ENCODE measurements around the gene TBK1. TPM values are rescaled to one million over a fixed set of nuclear protein-coding genes. Genes with fewer than 3 reads are reported as not detected.

The TBK1 gene
- total RNA-seq, 1 donor from 2014 or later, result 19.2 TPM

- no peak for DNase-seq (ENCODE audit: extremely low spot score, unreplicated experiment)
- peaks cover 14% of the 10 kb centered on the region for H3K36me3 Mint-ChIP-seq
- H3K4me3 Mint-ChIP-seq, result no peak overlapping the region
- no peaks in the 10 kb centered on the region for H3K4me1 Mint-ChIP-seq (ENCODE audit: unreplicated experiment)
- no peaks in the 10 kb centered on the region for H3K9me3 Mint-ChIP-seq
- H3K27me3 Mint-ChIP-seq, result no peaks in the 10 kb centered on the region
- no peak overlapping the region for H3K27ac Mint-ChIP-seq
- no peak for TF ChIP-seq CTCF (conservative IDR thresholded peaks at IDR 0.05)
Observed at GRCh38 chr12:64494998-64495729, 43.2 kb downstream of the TBK1 start.

DNA sequence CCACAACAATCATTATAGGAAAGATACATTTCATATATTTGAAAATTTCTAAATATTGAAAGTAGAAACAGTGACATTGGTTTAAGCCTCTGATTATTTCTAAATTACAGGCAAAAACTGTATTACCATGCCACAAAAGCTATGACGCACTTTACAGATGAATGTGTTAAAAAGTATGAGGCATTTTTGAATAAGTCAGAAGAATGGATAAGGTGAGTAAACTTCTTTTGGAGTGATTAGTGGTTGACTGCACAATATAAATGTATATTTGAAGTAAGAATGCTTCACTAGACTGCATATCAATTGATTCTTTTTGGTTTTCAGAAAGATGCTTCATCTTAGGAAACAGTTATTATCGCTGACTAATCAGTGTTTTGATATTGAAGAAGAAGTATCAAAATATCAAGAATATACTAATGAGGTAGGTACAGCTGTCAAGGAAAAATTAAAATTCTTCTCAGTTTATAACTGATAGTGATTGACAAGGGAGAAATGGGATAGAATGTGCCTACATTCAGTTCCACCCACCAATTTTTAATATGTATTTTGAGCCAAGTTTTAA lies 45.0 kb downstream of the TBK1 start:
- H3K27me3 Mint-ChIP-seq, result no peaks in the 10 kb centered on the region
- H3K9me3 Mint-ChIP-seq, result no peaks in the 10 kb centered on the region
- no peak overlapping the region for H3K27ac Mint-ChIP-seq
- H3K4me1 Mint-ChIP-seq (ENCODE audit: unreplicated experiment), result no peaks in the 10 kb centered on the region
- TF ChIP-seq CTCF (conservative IDR thresholded peaks at IDR 0.05), result no peak
- H3K36me3 Mint-ChIP-seq, result peaks cover 13% of the 10 kb centered on the region
- no peak overlapping the region for H3K4me3 Mint-ChIP-seq
- no peak for DNase-seq (ENCODE audit: extremely low spot score, unreplicated experiment)

- Mint-ChIP-seq H3K4me3 (no peak overlapping the region), H3K27me3 (no peaks in the 10 kb centered on the region), H3K4me1 (ENCODE audit: unreplicated experiment) (no peaks in the 10 kb centered on the region), H3K9me3 (no peaks in the 10 kb centered on the region), H3K27ac (no peak overlapping the region), H3K36me3 (peaks cover 14% of the 10 kb centered on the region)
- TF ChIP-seq CTCF (conservative IDR thresholded peaks at IDR 0.05), result no peak
- DNase-seq (ENCODE audit: extremely low spot score, unreplicated experiment), result no peak
Observed at GRCh38 chr12:64497484-64497883, 45.6 kb downstream of the TBK1 start.

GRCh38 chr12:64497903-64498302 lies 46.0 kb downstream of the TBK1 start:
- H3K36me3 Mint-ChIP-seq, result peaks cover 18% of the 10 kb centered on the region
- no peak for DNase-seq (ENCODE audit: extremely low spot score, unreplicated experiment)
- no peaks in the 10 kb centered on the region for H3K27me3 Mint-ChIP-seq
- no peak for TF ChIP-seq CTCF (conservative IDR thresholded peaks at IDR 0.05)
- no peaks in the 10 kb centered on the region for H3K4me1 Mint-ChIP-seq (ENCODE audit: unreplicated experiment)
- no peak overlapping the region for H3K27ac Mint-ChIP-seq
- H3K9me3 Mint-ChIP-seq, result no peaks in the 10 kb centered on the region
- no peak overlapping the region for H3K4me3 Mint-ChIP-seq

DNA sequence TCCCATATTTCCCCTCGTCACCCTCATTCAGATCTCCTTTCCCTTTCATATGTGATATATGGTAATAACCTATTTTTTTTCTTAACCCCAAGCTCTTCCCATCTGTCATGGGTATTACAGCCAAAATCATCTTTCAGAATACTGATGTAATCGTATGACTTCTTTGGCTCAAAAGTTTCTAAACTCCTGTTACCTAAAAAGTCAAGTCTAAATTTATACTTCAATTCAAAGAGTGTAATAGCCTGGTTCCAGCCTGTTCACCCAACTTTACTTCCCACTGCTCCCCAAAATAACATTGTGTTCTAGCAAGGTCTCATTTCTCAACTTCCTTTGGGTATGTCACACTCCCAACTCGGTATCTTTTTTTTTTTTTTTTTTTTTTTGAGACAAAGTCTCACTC lies 48.5 kb downstream of the TBK1 start:
- no peak for DNase-seq (ENCODE audit: extremely low spot score, unreplicated experiment)
- no peaks in the 10 kb centered on the region for H3K27me3 Mint-ChIP-seq
- no peak overlapping the region for H3K4me3 Mint-ChIP-seq
- peaks cover 18% of the 10 kb centered on the region for H3K36me3 Mint-ChIP-seq
- H3K9me3 Mint-ChIP-seq, result no peaks in the 10 kb centered on the region
- H3K4me1 Mint-ChIP-seq (ENCODE audit: unreplicated experiment), result no peaks in the 10 kb centered on the region
- H3K27ac Mint-ChIP-seq, result no peak overlapping the region
- TF ChIP-seq CTCF (conservative IDR thresholded peaks at IDR 0.05), result no peak

Measured in type B pancreatic cell (in vitro differentiated cells).